GM21360 (cell line): ENCODE measurements around the gene TPSAB1.
"Not testable (repeated sequence)": the region's sequence is repeated elsewhere in the genome, so short reads cannot be mapped to it uniquely, and the experiment has no call there.

Experiments used
- ATAC-seq: cut with Tn5 transposase; IDR thresholded peaks from one replicate; pipeline ENCODE4 v1.9.1; 2021; ENCODE audit warnings: mild to moderate bottlenecking, moderate library complexity; ENCODE audit not compliant: unreplicated experiment

The TPSAB1 gene

GRCh38 chr16:1240436-1240835 lies at the start of gene TPSAB1:
Gene TPSAB1, plus strand, starts transcription at chr16:1240705. Its CDS starts 234 bp downstream, at chr16:1240939.
- ATAC-seq, result not testable (repeated sequence)

GRCh38 chr16:1190789-1191188 lies 49.7 kb upstream of the TPSAB1 start:
- not testable (repeated sequence) for ATAC-seq

- ATAC-seq, result no peak
Observed at GRCh38 chr16:1192384-1193073, 48.0 kb upstream of the TPSAB1 start.

- no peak for ATAC-seq
Observed at GRCh38 chr16:1193143-1193824, 47.2 kb upstream of the TPSAB1 start.

- no peak for ATAC-seq
Observed at GRCh38 chr16:1193825-1194581, 46.5 kb upstream of the TPSAB1 start.

GRCh38 chr16:1194665-1195392 lies 45.7 kb upstream of the TPSAB1 start:
- ATAC-seq, result no peak

- no peak for ATAC-seq
Observed at GRCh38 chr16:1195393-1195666, 45.2 kb upstream of the TPSAB1 start.

GRCh38 chr16:1196494-1196893 lies 44.0 kb upstream of the TPSAB1 start:
- ATAC-seq, result no peak

GRCh38 chr16:1197237-1197866 lies 43.2 kb upstream of the TPSAB1 start:
- no peak for ATAC-seq

GRCh38 chr16:1198194-1198593 lies 42.3 kb upstream of the TPSAB1 start:
- ATAC-seq, result no peak

GRCh38 chr16:1198671-1199346 lies 41.7 kb upstream of the TPSAB1 start:
- ATAC-seq, result not testable (repeated sequence)

- no peak for ATAC-seq
Observed at GRCh38 chr16:1199347-1200013, 41.0 kb upstream of the TPSAB1 start.

- no peak for ATAC-seq
Observed at GRCh38 chr16:1200014-1200627, 40.4 kb upstream of the TPSAB1 start.

GRCh38 chr16:1201444-1201843 lies 39.1 kb upstream of the TPSAB1 start:
- no peak for ATAC-seq

- no peak for ATAC-seq
Observed at GRCh38 chr16:1202274-1202673, 38.2 kb upstream of the TPSAB1 start.

GRCh38 chr16:1204933-1205332 lies 35.6 kb upstream of the TPSAB1 start:
- no peak for ATAC-seq

- ATAC-seq, result no peak
Observed at GRCh38 chr16:1206326-1206725, 34.2 kb upstream of the TPSAB1 start.

- no peak for ATAC-seq
Observed at GRCh38 chr16:1206786-1207185, 33.7 kb upstream of the TPSAB1 start.

GRCh38 chr16:1208239-1208830 lies 32.2 kb upstream of the TPSAB1 start:
- no peak for ATAC-seq
